ENCODE measurements around the gene RFPL2.

DNA sequence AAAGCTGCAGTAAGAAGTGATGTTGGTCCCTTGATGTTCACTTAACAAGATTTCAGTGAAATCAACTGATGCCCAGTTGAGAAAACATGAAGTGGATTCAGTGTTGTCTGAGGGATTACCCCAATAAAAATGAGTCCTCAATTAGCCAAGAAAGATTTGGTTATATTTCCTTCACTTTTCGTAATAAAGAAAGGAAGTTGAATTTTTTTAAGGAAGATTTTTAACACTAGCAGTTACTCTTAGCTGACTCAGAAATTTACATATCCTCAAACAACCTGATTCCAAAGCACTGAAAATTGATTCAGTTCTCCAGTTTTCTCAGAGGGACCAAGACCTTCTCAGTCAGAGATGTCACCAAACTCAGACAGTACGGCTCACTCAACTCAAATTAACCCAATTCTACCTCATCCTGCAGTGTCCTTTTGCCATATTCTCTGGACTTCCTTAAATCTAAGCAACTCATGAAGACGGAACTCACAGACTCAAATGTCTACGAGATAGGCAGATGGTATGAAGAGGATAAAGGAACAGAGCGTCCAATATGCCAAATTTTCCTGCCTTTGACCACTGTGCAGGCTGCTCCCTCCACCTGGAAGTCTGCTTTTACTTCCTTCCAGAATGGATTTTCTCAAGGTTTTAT, 27.4 kb upstream of the RFPL2 start:
- TF ChIP-seq, protein P1, sequence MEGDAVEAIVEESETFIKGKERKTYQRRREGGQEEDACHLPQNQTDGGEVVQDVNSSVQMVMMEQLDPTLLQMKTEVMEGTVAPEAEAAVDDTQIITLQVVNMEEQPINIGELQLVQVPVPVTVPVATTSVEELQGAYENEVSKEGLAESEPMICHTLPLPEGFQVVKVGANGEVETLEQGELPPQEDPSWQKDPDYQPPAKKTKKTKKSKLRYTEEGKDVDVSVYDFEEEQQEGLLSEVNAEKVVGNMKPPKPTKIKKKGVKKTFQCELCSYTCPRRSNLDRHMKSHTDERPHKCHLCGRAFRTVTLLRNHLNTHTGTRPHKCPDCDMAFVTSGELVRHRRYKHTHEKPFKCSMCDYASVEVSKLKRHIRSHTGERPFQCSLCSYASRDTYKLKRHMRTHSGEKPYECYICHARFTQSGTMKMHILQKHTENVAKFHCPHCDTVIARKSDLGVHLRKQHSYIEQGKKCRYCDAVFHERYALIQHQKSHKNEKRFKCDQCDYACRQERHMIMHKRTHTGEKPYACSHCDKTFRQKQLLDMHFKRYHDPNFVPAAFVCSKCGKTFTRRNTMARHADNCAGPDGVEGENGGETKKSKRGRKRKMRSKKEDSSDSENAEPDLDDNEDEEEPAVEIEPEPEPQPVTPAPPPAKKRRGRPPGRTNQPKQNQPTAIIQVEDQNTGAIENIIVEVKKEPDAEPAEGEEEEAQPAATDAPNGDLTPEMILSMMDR (IDR thresholded peaks at IDR 0.05; ENCODE audit: extremely low read depth in 1 of 2, insufficient read depth in 1 of 2, low read depth in 1 of 2, low read length in 2 of 2), result no peak
- TF ChIP-seq POLR2A (IDR thresholded peaks at IDR 0.05; ENCODE audit: low read depth, low read length) (no peak), EZH2 (IDR thresholded peaks at IDR 0.05; ENCODE audit: borderline replicate concordance, low read depth, low read length, severe bottlenecking) (no peak), JUN (IDR thresholded peaks at IDR 0.05; ENCODE audit: borderline replicate concordance, insufficient read depth, insufficient read length, low read depth) (no peak), POLR2AphosphoS5 (IDR thresholded peaks at IDR 0.05; ENCODE audit: insufficient read depth, low read depth, low read length) (no peak), MYC (IDR thresholded peaks at IDR 0.05; ENCODE audit: low read depth, low read length) (no peak), FOS (IDR thresholded peaks at IDR 0.05; ENCODE audit: borderline replicate concordance, insufficient read depth, low read length) (no peak)
- TF ChIP-seq, protein P2, sequence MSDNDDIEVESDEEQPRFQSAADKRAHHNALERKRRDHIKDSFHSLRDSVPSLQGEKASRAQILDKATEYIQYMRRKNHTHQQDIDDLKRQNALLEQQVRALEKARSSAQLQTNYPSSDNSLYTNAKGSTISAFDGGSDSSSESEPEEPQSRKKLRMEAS (IDR thresholded peaks at IDR 0.05; ENCODE audit: insufficient read depth, insufficient read length), result no peak
